Hepatocyte (in vitro differentiated cells): ENCODE data around the gene EVC2.

ENCODE experiments used
- CTCF ChIP-seq: fragments of 200-600 bp; sonication (generic); IDR thresholded peaks from 2 replicates; pipeline ENCODE4 v1.5.1; 2016; ENCODE audit warnings: antibody characterized with exemption, mild to moderate bottlenecking; ENCODE audit not compliant: poor library complexity
- EZH2 ChIP-seq: fragments of 200-600 bp; sonication (generic); IDR thresholded peaks from 2 replicates; pipeline ENCODE4 v1.6.1; 2016; ENCODE audit warnings: antibody characterized with exemption, mild to moderate bottlenecking, borderline replicate concordance
- EZH2phosphoT487 ChIP-seq: fragments of 200-600 bp; sonication (generic); IDR thresholded peaks from one replicate; pipeline ENCODE4 v1.6.1; 2018; ENCODE audit warnings: antibody characterized with exemption, mild to moderate bottlenecking, low read depth, moderate library complexity; ENCODE audit not compliant: unreplicated experiment, severe bottlenecking

- no peak for TF ChIP-seq CTCF
- TF ChIP-seq EZH2phosphoT487: no peak
- TF ChIP-seq EZH2: no peak
These were observed 993 bp downstream of the EVC2 start for GRCh38 chr4:5707366-5707765.
